CD14-positive monocyte (primary cell): ENCODE results near the gene NOX5. TPM values are rescaled to one million over a fixed set of nuclear protein-coding genes. Genes with fewer than 3 reads are reported as not detected.
A peak's percentile ranks its signal among the peaks of the same experiment; 100 is the strongest.

Experiments used
- DNase-seq, 3 donors: peaks; one replicate each; pipeline ENCODE4 v3.0.0-alpha.2; 2011 to 2022
- H2AFZ ChIP-seq: 2 replicates; pipeline ENCODE4 v1.6.0; 2012; ENCODE audit warnings: mild to moderate bottlenecking, low read depth, low read length, inconsistent platforms; ENCODE audit not compliant: insufficient read depth, poor library complexity, severe bottlenecking
- H3K27ac ChIP-seq, 2 donors: 1 replicate in 1 of 2; 2 replicates in 1 of 2; pipeline ENCODE4 v1.5.1; 2012 to 2013; ENCODE audit warnings: low read length in 2 of 2, control low read depth in 1 of 2, inconsistent platforms in 1 of 2, low read depth in 1 of 2, mild to moderate bottlenecking in 1 of 2
- H3K27me3 ChIP-seq, 2 donors: one replicate each; pipeline versions ENCODE4 v1.6.0 to v1.6.1; 2011 to 2013; ENCODE audit warnings: low read length in 2 of 2; ENCODE audit not compliant: control insufficient read depth in 2 of 2, insufficient read depth in 2 of 2
- H3K36me3 ChIP-seq, 2 donors: replicated peaks in 1 of 2; 1 replicate in 1 of 2; 2 replicates in 1 of 2; pipeline versions ENCODE4 v1.5.1 to v1.6.1; 2012 to 2013; ENCODE audit warnings: low read length in 2 of 2, control low read depth in 1 of 2, inconsistent platforms in 1 of 2, mild to moderate bottlenecking in 1 of 2; ENCODE audit not compliant: insufficient read depth in 2 of 2, control insufficient read depth in 1 of 2
- H3K4me1 ChIP-seq, 2 donors: 1 replicate in 1 of 2; 2 replicates in 1 of 2; pipeline versions ENCODE4 v1.5.1 to v1.6.1; 2012 to 2013; ENCODE audit warnings: low read length in 2 of 2, control low read depth in 1 of 2, inconsistent platforms in 1 of 2, mild to moderate bottlenecking in 1 of 2, moderate library complexity in 1 of 2; ENCODE audit not compliant: insufficient read depth in 2 of 2, control insufficient read depth in 1 of 2
- H3K4me2 ChIP-seq: replicated peaks from 2 replicates; pipeline ENCODE3; 2012; ENCODE audit warnings: low read length, moderate library complexity, mild to moderate bottlenecking; ENCODE audit not compliant: poor library complexity, severe bottlenecking; ENCODE audit errors: extremely low read depth
- H3K4me3 ChIP-seq, 3 experiments: fragments of 200-600 bp in 1 of 3; sonication (generic) in 1 of 3; replicated peaks in 1 of 3; 1 replicate in 2 of 3; 2 replicates in 1 of 3; pipeline ENCODE4 v1.5.1; 2011 to 2013; ENCODE audit warnings: low read length in 3 of 3, mild to moderate bottlenecking in 3 of 3, control low read depth in 2 of 3, low read depth in 2 of 3, inconsistent platforms in 1 of 3, moderate library complexity in 1 of 3
- H3K79me2 ChIP-seq: 2 replicates; pipeline ENCODE4 v1.6.0; 2012; ENCODE audit warnings: mild to moderate bottlenecking, control low read depth, inconsistent platforms, low read length, moderate library complexity; ENCODE audit not compliant: insufficient read depth
- H3K9ac ChIP-seq: 2 replicates; pipeline ENCODE4 v1.6.0; 2017; ENCODE audit warnings: low read length, mild to moderate bottlenecking; ENCODE audit not compliant: insufficient read depth, poor library complexity, severe bottlenecking
- H3K9me3 ChIP-seq, 2 donors: replicated peaks in 1 of 2; 1 replicate in 1 of 2; 2 replicates in 1 of 2; pipeline versions ENCODE4 v1.5.1 to v1.6.1; 2012 to 2013; ENCODE audit warnings: low read length in 2 of 2, control low read depth in 1 of 2; ENCODE audit not compliant: control insufficient read depth in 1 of 2, insufficient read depth in 1 of 2
- H4K20me1 ChIP-seq: 2 replicates; pipeline ENCODE4 v1.6.0; 2012; ENCODE audit warnings: mild to moderate bottlenecking, low read length, control low read depth, moderate library complexity; ENCODE audit not compliant: insufficient read depth
- H3K27ac Mint-ChIP-seq, 7 donors: one replicate each; pipeline ENCODE4 v1.8.0; 2020; ENCODE audit warnings: mild to moderate bottlenecking in 7 of 7, mixed read lengths in 7 of 7, moderate library complexity in 6 of 7, inconsistent platforms in 2 of 7
- H3K27me3 Mint-ChIP-seq, 3 donors: one replicate each; pipeline ENCODE4 v1.8.0; 2021 to 2022; ENCODE audit warnings: low read depth in 3 of 3, mild to moderate bottlenecking in 3 of 3, mixed read lengths in 3 of 3, moderate library complexity in 3 of 3, inconsistent platforms in 1 of 3
- H3K36me3 Mint-ChIP-seq, 2 donors: one replicate each; pipeline ENCODE4 v1.8.0; 2020; ENCODE audit warnings: mixed read lengths in 2 of 2, inconsistent platforms in 1 of 2, mild to moderate bottlenecking in 1 of 2
- H3K4me1 Mint-ChIP-seq: one replicate; pipeline ENCODE4 v1.8.0; 2020; ENCODE audit warnings: mild to moderate bottlenecking, mixed read lengths
- H3K4me3 Mint-ChIP-seq, 2 donors: one replicate each; pipeline ENCODE4 v1.8.0; 2020; ENCODE audit warnings: mild to moderate bottlenecking in 2 of 2, mixed read lengths in 2 of 2, moderate library complexity in 1 of 2
- H3K9me3 Mint-ChIP-seq, 7 donors: one replicate each; pipeline ENCODE4 v1.8.0; 2020 to 2022; ENCODE audit warnings: mixed read lengths in 7 of 7, mild to moderate bottlenecking in 6 of 7, moderate library complexity in 6 of 7, inconsistent platforms in 2 of 7
- CTCF ChIP-seq: fragments of 200-600 bp; IDR thresholded peaks from one replicate; pipeline ENCODE4 v1.8.0; 2022; ENCODE audit warnings: antibody characterized with exemption, mild to moderate bottlenecking
- WGBS: methylation state at CpG from one replicate; pipeline ENCODE4 v1.1.5; 2013; ENCODE audit warnings: missing lambda C conversion rate; ENCODE audit not compliant: insufficient coverage; 5-methylcytosine and 5-hydroxymethylcytosine counted together
- intact Hi-C, 2 donors: fragments of 100-400 bp; cut with micrococcal nuclease; formaldehyde crosslinking; loops; one replicate each; pipeline versions ENCODE4 v1.15.0 to v1.15.1; 2023
- polyA plus RNA-seq, 3 donors: library from polyadenylated mRNA; depleted of rRNA in 1 of 3; unstranded in 2 of 3; stranded (reverse) in 1 of 3; fragments of 300-500 nt in 2 of 3; fragments of >200 nt in 1 of 3; fragmentation: Illumina TruSeq in 2 of 3; gene quantifications; 1 replicate in 2 of 3; 2 replicates in 1 of 3; pipeline ENCODE4 v1.2.3, GENCODE V29; 2012 to 2021

The NOX5 gene
- polyA plus RNA-seq, 3 donors, result not detected

GRCh38 chr15:68980786-68981185 is 33.7 kb upstream of the NOX5 start:
- peaks cover 0 to 5% (median 2%) of the 10 kb centered on the region in 3 donors for H3K27me3 Mint-ChIP-seq
- no peak overlapping the region for H3K4me3 Mint-ChIP-seq
- TF ChIP-seq CTCF, result no peak

DNA sequence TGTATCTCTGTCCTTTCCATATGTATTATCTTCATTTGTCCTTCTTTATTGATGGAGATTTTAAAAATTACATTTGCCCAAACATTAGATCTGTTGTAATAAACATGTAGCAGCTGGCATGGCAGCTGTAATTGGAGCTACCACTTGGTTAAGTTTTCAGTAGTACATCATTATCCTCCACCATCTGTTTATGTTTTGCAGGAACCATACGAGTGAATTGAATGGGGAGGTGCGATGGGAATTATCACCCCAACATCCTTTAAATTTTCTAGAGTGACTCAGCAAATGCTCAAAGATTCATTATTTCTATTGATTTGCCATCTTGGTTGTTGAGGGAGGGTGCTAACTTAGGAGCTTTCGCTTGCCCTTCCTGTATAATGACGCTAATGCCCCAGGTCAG is 32.6 kb upstream of the NOX5 start:
- no peak overlapping the region for H3K4me3 Mint-ChIP-seq
- no peak overlapping the region for H3K4me2 ChIP-seq

More at GRCh38 chr15:68980786-68981185, 33.7 kb upstream of the NOX5 start:
- Histone ChIP-seq H3K27me3 (peaks cover 0 to 2% of the 10 kb centered on the region in 2 donors), H3K4me2 (no peak overlapping the region), H3K4me3 (no peak overlapping the region), H3K4me1 (no peaks in the 10 kb centered on the region), H4K20me1 (no peaks in the 10 kb centered on the region), H3K9ac (no peak overlapping the region), H3K36me3 (no peaks in the 10 kb centered on the region), H3K9me3 (peaks cover 0 to 9% of the 10 kb centered on the region in 2 donors), H3K27ac (no peak overlapping the region), H3K79me2 (no peaks in the 10 kb centered on the region), H2AFZ (no peak overlapping the region)
- Mint-ChIP-seq H3K9me3 (peaks cover 6 to 18% (median 10%) of the 10 kb centered on the region in 7 donors), H3K36me3 (no peaks in the 10 kb centered on the region), H3K27ac (no peak overlapping the region), H3K4me1 (no peaks in the 10 kb centered on the region)
- no peak for DNase-seq
- intact Hi-C loops, result no loop called here

More for the DNA sequence above, 32.6 kb upstream of the NOX5 start:
- Histone ChIP-seq H2AFZ (no peak overlapping the region), H3K9ac (no peak overlapping the region), H4K20me1 (no peaks in the 10 kb centered on the region), H3K27me3 (peaks cover 0 to 2% of the 10 kb centered on the region in 2 donors), H3K79me2 (no peaks in the 10 kb centered on the region), H3K4me3 (no peak overlapping the region), H3K36me3 (no peaks in the 10 kb centered on the region), H3K4me1 (no peaks in the 10 kb centered on the region), H3K27ac (no peak overlapping the region), H3K9me3 (peaks cover 0 to 4% of the 10 kb centered on the region in 2 donors)
- H3K36me3 Mint-ChIP-seq, result no peaks in the 10 kb centered on the region
- H3K27ac Mint-ChIP-seq, result peak overlapping the region in 1 of 7 donors; percentile 25
- intact Hi-C loops, result no loop called here
- H3K27me3 Mint-ChIP-seq, result peaks cover 0 to 5% (median 2%) of the 10 kb centered on the region in 3 donors
- no peak for TF ChIP-seq CTCF
- WGBS, result no CpG with 5 or more reads among the region's 4 CpGs
- H3K9me3 Mint-ChIP-seq, result peaks cover 0 to 12% (median 7%) of the 10 kb centered on the region in 7 donors
- DNase-seq, result no peak
- H3K4me1 Mint-ChIP-seq, result no peaks in the 10 kb centered on the region
